ENCODE results near the gene MCC.

DNA sequence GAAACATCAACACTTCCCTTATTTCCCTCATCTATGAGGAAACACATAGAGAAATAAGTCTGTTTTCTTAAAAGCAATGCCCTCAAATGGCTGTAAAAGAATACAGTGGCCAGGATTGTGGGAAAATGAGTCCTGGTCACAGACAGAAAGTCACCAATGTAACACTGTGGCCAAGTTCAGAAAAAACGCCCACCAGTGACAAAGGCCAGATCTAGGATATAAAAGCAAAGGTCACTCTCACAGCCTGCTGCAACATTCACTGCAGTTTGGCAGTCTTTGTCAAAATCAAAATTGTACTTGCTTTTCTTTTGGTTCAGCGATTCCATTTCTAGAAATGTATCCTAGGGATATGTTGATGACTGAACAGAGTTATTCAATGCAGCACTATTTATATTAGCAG is 84.0 kb downstream of the MCC start:
- TF ChIP-seq POLR2AphosphoS5 (IDR thresholded peaks at IDR 0.05; ENCODE audit: low read depth, low read length) (no peak), TAF1 (IDR thresholded peaks at IDR 0.05; ENCODE audit: low read depth, low read length) (no peak)

Measured in GM12891 (cell line).